Nephron (organoid): ENCODE data around the gene CARMIL1.

ENCODE experiments used
- H3K27ac Mint-ChIP-seq, 3 experiments: 2 replicates each; pipeline ENCODE4 v1.8.0; 2020; ENCODE audit warnings: mixed read lengths in 3 of 3, mild to moderate bottlenecking in 2 of 3, moderate library complexity in 1 of 3
- H3K27me3 Mint-ChIP-seq: 2 replicates; pipeline ENCODE4 v1.8.0; 2021; ENCODE audit warnings: low read depth, mild to moderate bottlenecking, moderate library complexity, mixed read lengths
- H3K36me3 Mint-ChIP-seq: 2 replicates; pipeline ENCODE4 v1.8.0; 2020; ENCODE audit warnings: low read depth, mixed read lengths
- H3K4me1 Mint-ChIP-seq: 2 replicates; pipeline ENCODE4 v1.8.0; 2020; ENCODE audit warnings: mixed read lengths
- H3K4me3 Mint-ChIP-seq, 3 experiments: 2 replicates each; pipeline ENCODE4 v1.8.0; 2020; ENCODE audit warnings: mild to moderate bottlenecking in 3 of 3, mixed read lengths in 3 of 3, moderate library complexity in 2 of 3
- H3K9me3 Mint-ChIP-seq: 2 replicates; pipeline ENCODE4 v1.8.0; 2020; ENCODE audit warnings: mixed read lengths
- CTCF ChIP-seq, 3 experiments: fragments of 200-600 bp; sonication (generic); IDR thresholded peaks; one replicate each; pipeline ENCODE4 v1.5.0; 2021; ENCODE audit warnings: antibody characterized with exemption in 3 of 3; ENCODE audit not compliant: unreplicated experiment in 3 of 3

CARMIL1 gene

GRCh38 chr6:25239059-25239458 is 40.1 kb upstream of the CARMIL1 start:
- TF ChIP-seq CTCF (IDR thresholded peaks at IDR 0.05; ENCODE audit: unreplicated experiment in 3 of 3): no peak
- H3K4me3 Mint-ChIP-seq: no peak overlapping the region

DNA sequence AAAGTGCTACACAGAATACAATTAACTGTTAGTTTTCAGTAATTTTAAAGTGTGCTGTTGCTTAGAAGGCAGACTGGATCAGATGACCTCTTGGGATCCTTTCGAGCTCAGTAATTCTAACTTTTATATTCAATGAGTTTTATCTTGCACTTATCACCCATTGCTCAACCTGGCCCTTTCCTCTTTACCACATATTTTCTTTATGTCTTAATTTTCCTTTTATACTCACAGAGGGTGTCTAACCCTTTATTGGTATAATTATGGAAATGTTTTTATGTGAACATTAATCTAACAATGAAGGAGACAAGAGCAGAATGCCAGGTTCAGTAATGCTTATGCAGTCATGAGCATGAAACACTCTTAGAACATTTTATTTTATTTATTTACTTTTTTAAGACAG is 39.7 kb upstream of the CARMIL1 start:
- H3K27me3 Mint-ChIP-seq: peaks cover 7% of the 10 kb centered on the region
- no peak for TF ChIP-seq CTCF (IDR thresholded peaks at IDR 0.05; ENCODE audit: unreplicated experiment in 3 of 3)
- no peak overlapping the region for H3K4me3 Mint-ChIP-seq
- H3K27ac Mint-ChIP-seq: peak overlapping the region in 1 of 3 experiments; percentile 61
- peaks cover 12% of the 10 kb centered on the region for H3K4me1 Mint-ChIP-seq
- peaks cover 3% of the 10 kb centered on the region for H3K9me3 Mint-ChIP-seq
- no peaks in the 10 kb centered on the region for H3K36me3 Mint-ChIP-seq

More at GRCh38 chr6:25239059-25239458, 40.1 kb upstream of the CARMIL1 start:
- H3K27ac Mint-ChIP-seq: peak overlapping the region in 1 of 3 experiments; percentile 61
- no peaks in the 10 kb centered on the region for H3K36me3 Mint-ChIP-seq
- peaks cover 12% of the 10 kb centered on the region for H3K4me1 Mint-ChIP-seq
- H3K27me3 Mint-ChIP-seq: peaks cover 7% of the 10 kb centered on the region
- H3K9me3 Mint-ChIP-seq: peaks cover 3% of the 10 kb centered on the region

- Mint-ChIP-seq H3K27me3 (peaks cover 3% of the 10 kb centered on the region), H3K9me3 (peaks cover 3% of the 10 kb centered on the region), H3K4me1 (peaks cover 12% of the 10 kb centered on the region), H3K27ac (no peak overlapping the region), H3K4me3 (no peak overlapping the region), H3K36me3 (no peaks in the 10 kb centered on the region)
- TF ChIP-seq CTCF (IDR thresholded peaks at IDR 0.05; ENCODE audit: unreplicated experiment in 3 of 3): no peak
Measured at GRCh38 chr6:25242567-25242966, 36.6 kb upstream of the CARMIL1 start.

DNA sequence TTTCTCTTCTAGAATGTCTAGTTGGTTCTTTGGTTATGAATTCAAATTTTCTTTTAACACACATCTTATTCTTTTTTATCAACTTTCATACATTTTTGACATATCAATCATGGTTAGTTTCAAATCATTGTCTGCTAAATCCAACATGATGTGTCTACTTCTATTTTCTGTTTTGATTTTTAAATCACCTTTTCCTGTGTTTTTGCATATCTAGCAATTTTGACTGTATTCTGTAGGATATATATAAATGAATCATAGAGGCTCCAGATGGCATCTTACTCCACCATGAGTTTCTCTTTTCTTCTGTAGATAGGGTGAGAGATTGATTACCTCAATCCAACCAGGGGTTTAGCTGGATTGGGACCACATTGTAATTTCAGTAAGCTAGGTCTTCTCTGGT is 34.3 kb upstream of the CARMIL1 start:
- H3K4me3 Mint-ChIP-seq: no peak overlapping the region
- no peak overlapping the region for H3K27ac Mint-ChIP-seq
- H3K9me3 Mint-ChIP-seq: peaks cover 3% of the 10 kb centered on the region
- no peaks in the 10 kb centered on the region for H3K36me3 Mint-ChIP-seq
- peaks cover 3% of the 10 kb centered on the region for H3K27me3 Mint-ChIP-seq
- TF ChIP-seq CTCF (IDR thresholded peaks at IDR 0.05; ENCODE audit: unreplicated experiment in 3 of 3): no peak
- peaks cover 8% of the 10 kb centered on the region for H3K4me1 Mint-ChIP-seq

GRCh38 chr6:25248123-25248522 is 31.1 kb upstream of the CARMIL1 start:
- TF ChIP-seq CTCF (IDR thresholded peaks at IDR 0.05; ENCODE audit: unreplicated experiment in 3 of 3): no peak
- no peak overlapping the region for H3K4me3 Mint-ChIP-seq
- H3K4me1 Mint-ChIP-seq: no peaks in the 10 kb centered on the region
- H3K27me3 Mint-ChIP-seq: no peaks in the 10 kb centered on the region
- no peak overlapping the region for H3K27ac Mint-ChIP-seq
- H3K9me3 Mint-ChIP-seq: no peaks in the 10 kb centered on the region
- H3K36me3 Mint-ChIP-seq: no peaks in the 10 kb centered on the region

- Mint-ChIP-seq H3K36me3 (no peaks in the 10 kb centered on the region), H3K27ac (no peak overlapping the region), H3K4me1 (no peaks in the 10 kb centered on the region), H3K9me3 (no peaks in the 10 kb centered on the region), H3K4me3 (no peak overlapping the region), H3K27me3 (no peaks in the 10 kb centered on the region)
- no peak for TF ChIP-seq CTCF (IDR thresholded peaks at IDR 0.05; ENCODE audit: unreplicated experiment in 3 of 3)
Measured at GRCh38 chr6:25249133-25249532, 30.0 kb upstream of the CARMIL1 start.
